ENCODE measurements around the gene KRT83. TPM values are rescaled to one million over a fixed set of nuclear protein-coding genes. Genes with fewer than 3 reads are reported as not detected.

KRT83 gene
- not detected in 2 replicates for total RNA-seq
- long read RNA-seq = 0 reads

- TF ChIP-seq, protein P1, sequence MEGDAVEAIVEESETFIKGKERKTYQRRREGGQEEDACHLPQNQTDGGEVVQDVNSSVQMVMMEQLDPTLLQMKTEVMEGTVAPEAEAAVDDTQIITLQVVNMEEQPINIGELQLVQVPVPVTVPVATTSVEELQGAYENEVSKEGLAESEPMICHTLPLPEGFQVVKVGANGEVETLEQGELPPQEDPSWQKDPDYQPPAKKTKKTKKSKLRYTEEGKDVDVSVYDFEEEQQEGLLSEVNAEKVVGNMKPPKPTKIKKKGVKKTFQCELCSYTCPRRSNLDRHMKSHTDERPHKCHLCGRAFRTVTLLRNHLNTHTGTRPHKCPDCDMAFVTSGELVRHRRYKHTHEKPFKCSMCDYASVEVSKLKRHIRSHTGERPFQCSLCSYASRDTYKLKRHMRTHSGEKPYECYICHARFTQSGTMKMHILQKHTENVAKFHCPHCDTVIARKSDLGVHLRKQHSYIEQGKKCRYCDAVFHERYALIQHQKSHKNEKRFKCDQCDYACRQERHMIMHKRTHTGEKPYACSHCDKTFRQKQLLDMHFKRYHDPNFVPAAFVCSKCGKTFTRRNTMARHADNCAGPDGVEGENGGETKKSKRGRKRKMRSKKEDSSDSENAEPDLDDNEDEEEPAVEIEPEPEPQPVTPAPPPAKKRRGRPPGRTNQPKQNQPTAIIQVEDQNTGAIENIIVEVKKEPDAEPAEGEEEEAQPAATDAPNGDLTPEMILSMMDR (IDR thresholded peaks at IDR 0.05; ENCODE audit: unreplicated experiment) = no peak
- Mint-ChIP-seq H3K4me1 (ENCODE audit: low read depth) (no peaks in the 10 kb centered on the region), H3K27ac (no peak within 1 kb of the TSS), H3K4me3 (ENCODE audit: low read depth) (no peak within 1 kb of the TSS), H3K9me3 (ENCODE audit: low read depth) (no peaks in the 10 kb centered on the region), H3K36me3 (ENCODE audit: insufficient read depth) (no peaks in the 10 kb centered on the region), H3K27me3 (peaks cover 65% of the 10 kb centered on the region)
- DNase-seq (ENCODE audit: low spot score, unreplicated experiment) = no peak
Observed at GRCh38 chr12:52320784-52321400, at the start of gene KRT83. Gene KRT83, minus strand, starts transcription at chr12:52321398. Its CDS starts 63 bp downstream, at chr12:52321335.

DNA sequence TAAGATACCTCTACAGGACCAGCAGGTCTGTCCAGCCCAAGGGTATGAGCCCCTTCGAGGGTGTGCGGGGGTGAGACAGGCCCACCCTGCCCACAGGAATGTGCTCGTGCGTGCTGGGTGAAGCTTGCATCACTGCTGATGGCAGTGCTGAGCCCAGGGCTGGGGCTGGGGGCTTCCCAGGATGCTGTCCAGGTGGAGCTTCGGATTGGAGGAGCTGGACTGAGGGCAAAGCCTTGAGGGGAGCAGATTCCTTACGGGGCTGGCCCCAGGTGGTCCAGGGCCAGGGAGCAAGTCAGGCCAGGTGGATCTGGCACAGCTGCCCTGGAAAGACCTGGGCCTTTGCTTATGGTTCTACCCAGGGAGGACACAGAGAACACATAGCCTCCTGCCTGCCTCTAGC is 48.6 kb upstream of the KRT83 start:
- no peak overlapping the region for H3K27ac Mint-ChIP-seq
- TF ChIP-seq, protein P1 (IDR thresholded peaks at IDR 0.05; ENCODE audit: unreplicated experiment) = no peak
- H3K9me3 Mint-ChIP-seq (ENCODE audit: low read depth) = no peaks in the 10 kb centered on the region
- no peaks in the 10 kb centered on the region for H3K36me3 Mint-ChIP-seq (ENCODE audit: insufficient read depth)
- H3K4me1 Mint-ChIP-seq (ENCODE audit: low read depth) = no peaks in the 10 kb centered on the region
- DNase-seq (ENCODE audit: low spot score, unreplicated experiment) = no peak
- no peak overlapping the region for H3K4me3 Mint-ChIP-seq (ENCODE audit: low read depth)
- peaks cover 53% of the 10 kb centered on the region for H3K27me3 Mint-ChIP-seq

GRCh38 chr12:52369211-52369610 is 48.0 kb upstream of the KRT83 start:
- Mint-ChIP-seq H3K36me3 (ENCODE audit: insufficient read depth) (no peaks in the 10 kb centered on the region), H3K4me1 (ENCODE audit: low read depth) (no peaks in the 10 kb centered on the region), H3K9me3 (ENCODE audit: low read depth) (no peaks in the 10 kb centered on the region), H3K27ac (no peak overlapping the region), H3K27me3 (peaks cover 59% of the 10 kb centered on the region), H3K4me3 (ENCODE audit: low read depth) (no peak overlapping the region)
- DNase-seq (ENCODE audit: low spot score, unreplicated experiment) = no peak
- TF ChIP-seq, protein P1 (IDR thresholded peaks at IDR 0.05; ENCODE audit: unreplicated experiment) = no peak

DNA sequence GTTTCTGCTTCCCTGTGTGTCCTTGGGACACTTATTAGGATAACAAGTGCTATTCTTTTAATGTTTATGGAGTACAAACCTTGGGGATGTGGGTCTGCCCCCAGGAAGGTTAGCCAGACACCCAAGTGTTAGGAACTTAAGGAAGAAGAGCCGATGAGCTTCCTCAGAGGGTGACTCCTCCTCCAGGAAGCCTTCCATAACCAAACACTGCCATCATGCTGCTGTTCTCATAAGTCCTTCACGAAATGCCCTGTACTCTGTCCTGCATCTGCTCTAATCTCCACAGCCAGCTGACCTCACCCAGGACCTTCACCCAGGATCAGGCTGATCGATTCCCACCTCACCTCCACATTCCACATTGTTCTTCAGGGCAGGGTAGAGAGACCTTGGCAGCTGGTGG is 47.3 kb upstream of the KRT83 start:
- H3K4me3 Mint-ChIP-seq (ENCODE audit: low read depth) = no peak overlapping the region
- H3K36me3 Mint-ChIP-seq (ENCODE audit: insufficient read depth) = no peaks in the 10 kb centered on the region
- H3K27ac Mint-ChIP-seq = no peak overlapping the region
- no peaks in the 10 kb centered on the region for H3K4me1 Mint-ChIP-seq (ENCODE audit: low read depth)
- TF ChIP-seq, protein P1 (IDR thresholded peaks at IDR 0.05; ENCODE audit: unreplicated experiment) = no peak
- no peak for DNase-seq (ENCODE audit: low spot score, unreplicated experiment)
- peaks cover 63% of the 10 kb centered on the region for H3K27me3 Mint-ChIP-seq
- no peaks in the 10 kb centered on the region for H3K9me3 Mint-ChIP-seq (ENCODE audit: low read depth)

- peaks cover 70% of the 10 kb centered on the region for H3K27me3 Mint-ChIP-seq
Observed at GRCh38 chr12:52367876-52368275, 46.7 kb upstream of the KRT83 start.

More at GRCh38 chr12:52367876-52368275, 46.7 kb upstream of the KRT83 start:
- no peak for DNase-seq (ENCODE audit: low spot score, unreplicated experiment)
- H3K4me1 Mint-ChIP-seq (ENCODE audit: low read depth) = no peaks in the 10 kb centered on the region
- H3K36me3 Mint-ChIP-seq (ENCODE audit: insufficient read depth) = no peaks in the 10 kb centered on the region
- H3K27ac Mint-ChIP-seq = no peak overlapping the region
- H3K9me3 Mint-ChIP-seq (ENCODE audit: low read depth) = no peaks in the 10 kb centered on the region
- no peak overlapping the region for H3K4me3 Mint-ChIP-seq (ENCODE audit: low read depth)
- TF ChIP-seq, protein P1 (IDR thresholded peaks at IDR 0.05; ENCODE audit: unreplicated experiment) = no peak
